HepG2 (cell line): ENCODE results near the gene ECEL1.

Source experiments
- FOXK2 ChIP-seq: fragments of 450-650 bp; IDR thresholded peaks from 2 replicates; pipeline ENCODE4 v1.6.1; 2016
- HCFC1 ChIP-seq: fragments of 150-350 bp; IDR thresholded peaks from 2 replicates; pipeline ENCODE4 v1.6.1; 2014; ENCODE audit warnings: low read depth, low read length
- JUND ChIP-seq: sonication (generic); formaldehyde crosslinking; IDR thresholded peaks from 2 replicates; pipeline ENCODE4 v1.8.0; 2022; ENCODE audit warnings: mild to moderate bottlenecking, missing genetic modification reagents
- NFYB ChIP-seq: sonication (generic); formaldehyde crosslinking; IDR thresholded peaks from 2 replicates; pipeline ENCODE4 v1.4.0; 2020; ENCODE audit warnings: missing genetic modification reagents
- POLR2A ChIP-seq, 2 experiments: IDR thresholded peaks; 2 replicates each; pipeline ENCODE4 v1.6.1; 2011; ENCODE audit warnings: low read depth in 2 of 2, low read length in 2 of 2, mild to moderate bottlenecking in 1 of 2, moderate library complexity in 1 of 2; ENCODE audit not compliant: insufficient read depth in 1 of 2
- POLR2AphosphoS2 ChIP-seq: IDR thresholded peaks from 2 replicates; pipeline ENCODE4 v1.6.1; 2011; ENCODE audit warnings: low read depth, low read length, improper control_type of control experiment
- TCF7 ChIP-seq: sonication (generic); IDR thresholded peaks from 2 replicates; pipeline ENCODE4 v1.6.1; 2016; ENCODE audit warnings: antibody characterized with exemption, low read depth
- YY1 ChIP-seq: IDR thresholded peaks from 2 replicates; pipeline ENCODE4 v1.6.1; 2011; ENCODE audit warnings: low read length, low read depth, moderate library complexity, mild to moderate bottlenecking; ENCODE audit not compliant: insufficient read depth, insufficient replicate concordance
- ZNF232 ChIP-seq: sonication (generic); formaldehyde crosslinking; IDR thresholded peaks from 2 replicates; pipeline ENCODE4 v1.4.0; 2020; ENCODE audit warnings: missing genetic modification reagents, borderline replicate concordance
- ZNF563 ChIP-seq: sonication (generic); formaldehyde crosslinking; IDR thresholded peaks from 2 replicates; pipeline ENCODE4 v1.8.0; 2022; ENCODE audit warnings: mild to moderate bottlenecking, moderate library complexity, missing genetic modification reagents

DNA sequence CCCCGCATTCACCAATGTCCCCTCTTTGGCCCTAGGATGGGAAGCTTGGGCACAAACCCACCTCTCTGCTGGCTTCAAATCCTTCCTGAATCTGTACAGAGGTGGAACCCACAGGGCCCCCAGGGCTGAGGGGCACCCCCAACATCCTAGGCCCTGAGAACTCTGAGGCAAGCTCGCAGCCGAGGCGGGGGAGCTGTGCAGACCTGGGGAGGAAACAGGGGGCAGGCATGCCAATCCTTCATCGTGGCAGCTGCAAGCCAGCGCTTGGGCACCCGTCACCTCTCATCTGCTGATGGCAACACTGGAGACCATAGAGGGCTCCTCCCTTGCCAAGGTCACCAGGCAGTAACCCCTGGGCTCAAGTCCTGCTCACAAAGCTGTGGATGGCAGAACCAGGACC lies 10.8 kb downstream of the ECEL1 start:
- TF ChIP-seq ZNF563 (CRISPR knock-in tag) (no peak), JUND (CRISPR knock-in tag) (no peak), FOXK2 (no peak), NFYB (no peak), YY1 (no peak), POLR2AphosphoS2 (no peak), ZNF232 (CRISPR knock-in tag) (no peak), TCF7 (no peak), HCFC1 (no peak), POLR2A (IDR thresholded peaks at IDR 0.05; ENCODE audit: insufficient read depth in 1 of 2, low read depth in 2 of 2, low read length in 2 of 2) (no peak)
